CD14-positive monocyte (primary cell): ENCODE results near the gene CD2AP. TPM values are rescaled to one million over a fixed set of nuclear protein-coding genes. Genes with fewer than 3 reads are reported as not detected.

Experiments
- DNase-seq, 3 donors: peaks; one replicate each; pipeline ENCODE4 v3.0.0-alpha.2; 2011 to 2022
- H2AFZ ChIP-seq: 2 replicates; pipeline ENCODE4 v1.6.0; 2012; ENCODE audit warnings: mild to moderate bottlenecking, low read depth, low read length, inconsistent platforms; ENCODE audit not compliant: insufficient read depth, poor library complexity, severe bottlenecking
- H3K27ac ChIP-seq, 2 donors: 1 replicate in 1 of 2; 2 replicates in 1 of 2; pipeline ENCODE4 v1.5.1; 2012 to 2013; ENCODE audit warnings: low read length in 2 of 2, control low read depth in 1 of 2, inconsistent platforms in 1 of 2, low read depth in 1 of 2, mild to moderate bottlenecking in 1 of 2
- H3K27me3 ChIP-seq, 2 donors: one replicate each; pipeline versions ENCODE4 v1.6.0 to v1.6.1; 2011 to 2013; ENCODE audit warnings: low read length in 2 of 2; ENCODE audit not compliant: control insufficient read depth in 2 of 2, insufficient read depth in 2 of 2
- H3K36me3 ChIP-seq, 2 donors: replicated peaks in 1 of 2; 1 replicate in 1 of 2; 2 replicates in 1 of 2; pipeline versions ENCODE4 v1.5.1 to v1.6.1; 2012 to 2013; ENCODE audit warnings: low read length in 2 of 2, control low read depth in 1 of 2, inconsistent platforms in 1 of 2, mild to moderate bottlenecking in 1 of 2; ENCODE audit not compliant: insufficient read depth in 2 of 2, control insufficient read depth in 1 of 2
- H3K4me1 ChIP-seq, 2 donors: 1 replicate in 1 of 2; 2 replicates in 1 of 2; pipeline versions ENCODE4 v1.5.1 to v1.6.1; 2012 to 2013; ENCODE audit warnings: low read length in 2 of 2, control low read depth in 1 of 2, inconsistent platforms in 1 of 2, mild to moderate bottlenecking in 1 of 2, moderate library complexity in 1 of 2; ENCODE audit not compliant: insufficient read depth in 2 of 2, control insufficient read depth in 1 of 2
- H3K4me2 ChIP-seq: replicated peaks from 2 replicates; pipeline ENCODE3; 2012; ENCODE audit warnings: low read length, moderate library complexity, mild to moderate bottlenecking; ENCODE audit not compliant: poor library complexity, severe bottlenecking; ENCODE audit errors: extremely low read depth
- H3K4me3 ChIP-seq, 3 experiments: fragments of 200-600 bp in 1 of 3; sonication (generic) in 1 of 3; replicated peaks in 1 of 3; 1 replicate in 2 of 3; 2 replicates in 1 of 3; pipeline ENCODE4 v1.5.1; 2011 to 2013; ENCODE audit warnings: low read length in 3 of 3, mild to moderate bottlenecking in 3 of 3, control low read depth in 2 of 3, low read depth in 2 of 3, inconsistent platforms in 1 of 3, moderate library complexity in 1 of 3
- H3K79me2 ChIP-seq: 2 replicates; pipeline ENCODE4 v1.6.0; 2012; ENCODE audit warnings: mild to moderate bottlenecking, control low read depth, inconsistent platforms, low read length, moderate library complexity; ENCODE audit not compliant: insufficient read depth
- H3K9ac ChIP-seq: 2 replicates; pipeline ENCODE4 v1.6.0; 2017; ENCODE audit warnings: low read length, mild to moderate bottlenecking; ENCODE audit not compliant: insufficient read depth, poor library complexity, severe bottlenecking
- H3K9me3 ChIP-seq, 2 donors: replicated peaks in 1 of 2; 1 replicate in 1 of 2; 2 replicates in 1 of 2; pipeline versions ENCODE4 v1.5.1 to v1.6.1; 2012 to 2013; ENCODE audit warnings: low read length in 2 of 2, control low read depth in 1 of 2; ENCODE audit not compliant: control insufficient read depth in 1 of 2, insufficient read depth in 1 of 2
- H4K20me1 ChIP-seq: 2 replicates; pipeline ENCODE4 v1.6.0; 2012; ENCODE audit warnings: mild to moderate bottlenecking, low read length, control low read depth, moderate library complexity; ENCODE audit not compliant: insufficient read depth
- H3K27ac Mint-ChIP-seq, 7 donors: one replicate each; pipeline ENCODE4 v1.8.0; 2020; ENCODE audit warnings: mild to moderate bottlenecking in 7 of 7, mixed read lengths in 7 of 7, moderate library complexity in 6 of 7, inconsistent platforms in 2 of 7
- H3K27me3 Mint-ChIP-seq, 3 donors: one replicate each; pipeline ENCODE4 v1.8.0; 2021 to 2022; ENCODE audit warnings: low read depth in 3 of 3, mild to moderate bottlenecking in 3 of 3, mixed read lengths in 3 of 3, moderate library complexity in 3 of 3, inconsistent platforms in 1 of 3
- H3K36me3 Mint-ChIP-seq, 2 donors: one replicate each; pipeline ENCODE4 v1.8.0; 2020; ENCODE audit warnings: mixed read lengths in 2 of 2, inconsistent platforms in 1 of 2, mild to moderate bottlenecking in 1 of 2
- H3K4me1 Mint-ChIP-seq: one replicate; pipeline ENCODE4 v1.8.0; 2020; ENCODE audit warnings: mild to moderate bottlenecking, mixed read lengths
- H3K4me3 Mint-ChIP-seq, 2 donors: one replicate each; pipeline ENCODE4 v1.8.0; 2020; ENCODE audit warnings: mild to moderate bottlenecking in 2 of 2, mixed read lengths in 2 of 2, moderate library complexity in 1 of 2
- H3K9me3 Mint-ChIP-seq, 7 donors: one replicate each; pipeline ENCODE4 v1.8.0; 2020 to 2022; ENCODE audit warnings: mixed read lengths in 7 of 7, mild to moderate bottlenecking in 6 of 7, moderate library complexity in 6 of 7, inconsistent platforms in 2 of 7
- WGBS: methylation state at CpG from one replicate; pipeline ENCODE4 v1.1.5; 2013; ENCODE audit warnings: missing lambda C conversion rate; ENCODE audit not compliant: insufficient coverage; 5-methylcytosine and 5-hydroxymethylcytosine counted together
- intact Hi-C, 2 donors: fragments of 100-400 bp; cut with micrococcal nuclease; formaldehyde crosslinking; loops; one replicate each; pipeline versions ENCODE4 v1.15.0 to v1.15.1; 2023
- polyA plus RNA-seq, 3 donors: library from polyadenylated mRNA; depleted of rRNA in 1 of 3; unstranded in 2 of 3; stranded (reverse) in 1 of 3; fragments of 300-500 nt in 2 of 3; fragments of >200 nt in 1 of 3; fragmentation: Illumina TruSeq in 2 of 3; gene quantifications; 1 replicate in 2 of 3; 2 replicates in 1 of 3; pipeline ENCODE4 v1.2.3, GENCODE V29; 2012 to 2021
- TF ChIP-seq, protein P1 (sequence below): fragments of 200-600 bp; IDR thresholded peaks from one replicate; pipeline ENCODE4 v1.8.0; 2022; ENCODE audit warnings: antibody characterized with exemption, mild to moderate bottlenecking

CD2AP gene
- polyA plus RNA-seq, 3 donors: 1.5 to 2.4 (median 2.0) TPM

DNA sequence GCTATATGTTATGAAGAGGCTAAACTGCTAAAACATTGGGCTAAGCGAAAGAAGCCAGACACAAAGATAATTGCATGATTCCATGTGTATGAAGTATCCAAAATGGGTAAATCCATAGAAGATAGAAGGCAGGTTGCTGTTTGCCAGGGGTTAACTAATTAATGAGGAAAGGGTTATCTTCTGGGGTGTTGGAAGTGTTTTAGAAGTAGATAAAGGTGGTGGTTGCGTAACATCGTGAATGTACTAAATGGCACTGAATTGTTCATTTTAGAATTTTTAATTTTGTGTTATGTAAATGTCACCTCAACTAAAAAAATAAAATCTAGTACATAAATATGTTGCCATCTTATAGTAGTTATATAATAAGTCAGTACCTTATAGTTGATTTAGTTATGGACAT is 116.4 kb downstream of the CD2AP start:
- WGBS: 100% methylated on average over 1 of the region's 3 CpGs
- H3K4me2 ChIP-seq: no peak overlapping the region
- Mint-ChIP-seq H3K27ac (no peak overlapping the region), H3K9me3 (peaks cover 0 to 4% (median 0%) of the 10 kb centered on the region in 7 donors), H3K4me1 (no peaks in the 10 kb centered on the region), H3K27me3 (no peaks in the 10 kb centered on the region), H3K4me3 (no peak overlapping the region), H3K36me3 (peaks cover 39 to 42% of the 10 kb centered on the region in 2 donors)
- H3K27me3 ChIP-seq: no peaks in the 10 kb centered on the region
- no peaks in the 10 kb centered on the region for H3K4me1 ChIP-seq
- H4K20me1 ChIP-seq: no peaks in the 10 kb centered on the region
- H3K79me2 ChIP-seq: no peaks in the 10 kb centered on the region
- H3K9ac ChIP-seq: no peak overlapping the region
- TF ChIP-seq, protein P1, sequence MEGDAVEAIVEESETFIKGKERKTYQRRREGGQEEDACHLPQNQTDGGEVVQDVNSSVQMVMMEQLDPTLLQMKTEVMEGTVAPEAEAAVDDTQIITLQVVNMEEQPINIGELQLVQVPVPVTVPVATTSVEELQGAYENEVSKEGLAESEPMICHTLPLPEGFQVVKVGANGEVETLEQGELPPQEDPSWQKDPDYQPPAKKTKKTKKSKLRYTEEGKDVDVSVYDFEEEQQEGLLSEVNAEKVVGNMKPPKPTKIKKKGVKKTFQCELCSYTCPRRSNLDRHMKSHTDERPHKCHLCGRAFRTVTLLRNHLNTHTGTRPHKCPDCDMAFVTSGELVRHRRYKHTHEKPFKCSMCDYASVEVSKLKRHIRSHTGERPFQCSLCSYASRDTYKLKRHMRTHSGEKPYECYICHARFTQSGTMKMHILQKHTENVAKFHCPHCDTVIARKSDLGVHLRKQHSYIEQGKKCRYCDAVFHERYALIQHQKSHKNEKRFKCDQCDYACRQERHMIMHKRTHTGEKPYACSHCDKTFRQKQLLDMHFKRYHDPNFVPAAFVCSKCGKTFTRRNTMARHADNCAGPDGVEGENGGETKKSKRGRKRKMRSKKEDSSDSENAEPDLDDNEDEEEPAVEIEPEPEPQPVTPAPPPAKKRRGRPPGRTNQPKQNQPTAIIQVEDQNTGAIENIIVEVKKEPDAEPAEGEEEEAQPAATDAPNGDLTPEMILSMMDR: no peak
- intact Hi-C loops: no loop called here
- no peaks in the 10 kb centered on the region for H3K9me3 ChIP-seq
- H3K36me3 ChIP-seq: peaks cover 15 to 55% of the 10 kb centered on the region in 2 donors
- H3K27ac ChIP-seq: no peak overlapping the region
- no peak for DNase-seq
- H3K4me3 ChIP-seq: no peak overlapping the region
- no peak overlapping the region for H2AFZ ChIP-seq

DNA sequence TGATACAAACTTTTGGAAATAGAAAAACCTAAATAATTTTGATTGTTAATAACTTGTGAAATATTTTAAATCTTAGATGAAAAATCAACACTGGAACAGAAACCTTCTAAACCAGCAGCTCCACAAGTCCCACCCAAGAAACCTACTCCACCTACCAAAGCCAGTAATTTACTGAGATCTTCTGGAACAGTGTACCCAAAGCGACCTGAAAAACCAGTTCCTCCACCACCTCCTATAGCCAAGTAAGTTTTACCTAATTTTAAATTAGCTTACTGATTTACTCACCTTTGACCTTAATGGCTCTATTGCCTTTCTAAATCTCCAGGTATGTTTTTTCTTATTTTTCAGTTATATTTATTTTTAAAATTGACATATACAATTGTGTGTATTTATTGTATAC is 118.2 kb downstream of the CD2AP start:
- H3K4me1 ChIP-seq: no peaks in the 10 kb centered on the region
- no peak overlapping the region for H3K27ac ChIP-seq
- H3K79me2 ChIP-seq: no peaks in the 10 kb centered on the region
- no peaks in the 10 kb centered on the region for H3K27me3 ChIP-seq
- no peak overlapping the region for H3K9ac ChIP-seq
- H3K4me2 ChIP-seq: no peak overlapping the region
- H3K36me3 Mint-ChIP-seq: peaks cover 36 to 39% of the 10 kb centered on the region in 2 donors
- no peak overlapping the region for H3K27ac Mint-ChIP-seq
- H3K27me3 Mint-ChIP-seq: no peaks in the 10 kb centered on the region
- peaks cover 15 to 50% of the 10 kb centered on the region in 2 donors for H3K36me3 ChIP-seq
- no peak for DNase-seq
- H3K9me3 Mint-ChIP-seq: peaks cover 0 to 4% (median 0%) of the 10 kb centered on the region in 7 donors
- H3K4me1 Mint-ChIP-seq: no peaks in the 10 kb centered on the region
- intact Hi-C loops: no loop called here
- H3K4me3 Mint-ChIP-seq: no peak overlapping the region
- H2AFZ ChIP-seq: no peak overlapping the region
- no peaks in the 10 kb centered on the region for H4K20me1 ChIP-seq
- no peaks in the 10 kb centered on the region for H3K9me3 ChIP-seq
- H3K4me3 ChIP-seq: no peak overlapping the region
- WGBS: 100% methylated on average over 1 of the region's 1 CpG
- TF ChIP-seq, protein P1: no peak
